Measurements from ENCODE around the gene FOXJ3.

FOXJ3 gene

DNA sequence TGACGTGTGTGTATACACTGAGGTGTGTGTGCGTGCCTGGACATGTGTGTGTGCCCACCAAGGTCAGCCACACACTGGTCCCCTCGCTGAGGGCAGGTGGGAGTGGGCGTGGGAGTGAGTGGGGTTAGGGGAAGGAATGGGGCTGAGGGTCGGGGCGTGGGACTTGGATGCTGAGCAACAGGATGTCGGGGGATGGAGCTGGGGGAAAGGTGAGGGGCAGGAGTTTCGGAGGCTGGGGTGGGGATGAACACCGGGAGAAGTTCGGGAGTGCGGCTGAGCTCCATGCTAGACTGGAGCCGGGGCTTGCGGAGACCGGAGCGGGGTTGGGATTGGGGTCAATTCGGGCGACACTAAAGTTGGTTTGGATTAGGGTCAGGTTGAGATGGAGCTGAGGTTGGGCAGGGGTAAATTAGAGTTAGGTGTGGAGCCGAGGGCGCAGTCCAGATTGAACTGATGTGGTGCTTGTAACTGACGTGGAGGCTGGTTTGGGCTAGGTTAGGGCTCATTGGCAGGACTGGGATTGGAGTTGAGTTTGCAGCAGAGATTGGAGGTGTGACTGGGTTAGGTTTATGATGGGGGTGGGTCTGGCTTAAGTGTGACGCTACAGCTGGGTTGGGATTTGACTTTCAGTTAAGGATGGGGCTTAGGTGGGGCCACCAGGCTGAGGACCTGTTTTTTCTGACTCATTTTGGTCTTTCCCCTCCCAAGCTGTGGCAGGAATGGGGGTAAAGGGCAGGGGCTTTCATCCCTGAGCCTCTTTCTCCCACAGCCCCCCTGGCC, 167.2 kb downstream of the FOXJ3 start:
- Histone ChIP-seq H3K36me3 (ENCODE audit: insufficient read depth, low read length) (no peaks in the 10 kb centered on the region), H3K9me3 (ENCODE audit: low read depth, low read length) (no peaks in the 10 kb centered on the region), H3K9ac (ENCODE audit: insufficient read length) (no peak overlapping the region), H3K27ac (no peak overlapping the region), H3K4me3 (no peak overlapping the region)
- TF ChIP-seq POLR2AphosphoS5 (IDR thresholded peaks at IDR 0.05; ENCODE audit: borderline replicate concordance, low read depth, low read length) (no peak), FOXP2 (optimal IDR thresholded peaks at IDR 0.05; ENCODE audit: control extremely low read depth, extremely low read length, insufficient read depth) (no peak), EZH2 (IDR thresholded peaks at IDR 0.05) (no peak)
- no peak for DNase-seq (ENCODE audit: low read depth, low spot score)

DNA sequence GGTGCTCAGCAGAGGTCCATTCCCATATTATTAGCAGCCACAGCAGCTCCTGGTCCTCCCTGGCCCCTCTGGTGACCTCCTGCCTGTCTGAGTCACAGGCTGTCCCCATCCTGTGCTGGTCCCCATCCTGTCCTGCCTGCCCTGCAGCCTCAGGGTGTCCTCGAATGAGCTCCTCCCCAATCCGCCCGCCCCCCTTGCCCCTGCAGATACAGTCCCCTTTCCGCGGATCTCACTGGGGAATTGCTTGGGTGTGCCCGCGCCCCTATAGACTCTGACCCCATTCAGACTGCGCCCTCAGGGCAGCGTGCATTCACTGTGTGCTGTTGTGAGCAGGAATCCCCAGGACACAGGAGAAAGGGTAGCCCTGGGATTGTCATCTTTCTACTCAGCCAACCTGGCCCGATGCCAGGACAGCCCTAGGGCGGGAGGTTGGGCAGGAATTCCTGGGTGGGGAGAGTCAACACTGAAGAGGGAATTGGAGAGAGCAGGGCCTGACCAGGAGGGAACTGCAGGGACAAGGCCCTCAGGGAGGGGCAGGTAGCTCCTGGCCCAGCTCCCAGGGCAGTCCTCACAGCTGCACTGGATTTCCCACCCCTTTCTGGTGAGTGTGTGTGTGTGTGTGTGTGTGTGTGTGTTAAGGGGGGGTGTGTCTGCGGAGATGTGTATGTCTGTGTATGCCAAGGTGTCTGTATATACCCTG, 169.4 kb downstream of the FOXJ3 start:
- Histone ChIP-seq H3K36me3 (ENCODE audit: insufficient read depth, low read length) (no peaks in the 10 kb centered on the region), H3K4me3 (no peak overlapping the region), H3K9ac (ENCODE audit: insufficient read length) (no peak overlapping the region), H3K27ac (no peak overlapping the region), H3K9me3 (ENCODE audit: low read depth, low read length) (no peaks in the 10 kb centered on the region)
- no peak for DNase-seq (ENCODE audit: low read depth, low spot score)
- TF ChIP-seq POLR2AphosphoS5 (IDR thresholded peaks at IDR 0.05; ENCODE audit: borderline replicate concordance, low read depth, low read length) (no peak), FOXP2 (optimal IDR thresholded peaks at IDR 0.05; ENCODE audit: control extremely low read depth, extremely low read length, insufficient read depth) (no peak), EZH2 (IDR thresholded peaks at IDR 0.05) (no peak)

DNA sequence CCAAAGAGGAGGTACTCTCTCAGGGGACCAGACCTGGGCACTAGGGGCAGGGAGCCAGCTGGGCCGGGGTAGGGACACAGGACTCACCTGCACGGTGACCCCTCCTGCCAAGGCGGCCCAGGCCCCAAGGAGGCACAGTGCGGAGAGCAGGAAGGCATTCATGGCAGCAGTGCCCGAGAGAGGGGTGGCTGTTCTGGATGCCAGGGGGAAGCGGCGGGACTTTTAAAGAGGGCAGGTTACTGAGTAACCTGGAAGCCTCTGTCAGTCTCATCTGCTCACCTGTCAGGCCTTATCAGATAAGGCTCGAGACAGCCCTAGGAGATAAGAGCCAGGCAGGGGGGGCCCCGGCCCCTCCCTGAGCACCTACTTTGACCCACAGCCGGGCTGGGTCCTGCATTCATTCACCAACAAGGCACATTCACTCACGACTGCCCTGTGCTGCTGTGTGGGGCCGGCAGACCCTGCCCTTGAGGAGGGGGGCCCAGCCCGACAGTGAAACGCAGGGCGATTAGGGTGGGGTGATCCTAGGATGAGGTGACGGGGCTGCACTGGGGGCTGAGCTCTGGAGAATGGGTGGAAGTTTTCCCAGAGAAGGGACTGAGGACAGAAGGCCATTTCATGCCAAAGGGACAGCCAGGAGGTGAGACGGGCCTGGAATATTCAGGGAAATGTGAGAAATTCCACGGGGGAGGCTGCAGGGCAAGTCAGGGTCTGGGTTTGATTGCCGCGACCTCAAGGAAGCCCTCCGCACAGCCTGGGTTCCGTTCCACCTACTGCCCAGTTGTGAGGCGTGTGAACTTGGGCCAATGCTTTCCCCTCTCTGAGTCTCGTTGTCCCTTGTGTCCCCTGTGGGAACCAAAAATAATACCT, 170.2 kb downstream of the FOXJ3 start, which contains the start of gene GUCA2A:
GUCA2A (minus strand) TSS at position 195 of the 870 bp plus-strand sequence; CDS start at position 162, 33 bp downstream.
- no peak within 1 kb of the TSS for H3K9ac ChIP-seq (ENCODE audit: insufficient read length)
- no peaks in the 10 kb centered on the region for H3K9me3 ChIP-seq (ENCODE audit: low read depth, low read length)
- H3K4me3 ChIP-seq = no peak within 1 kb of the TSS
- TF ChIP-seq FOXP2 (optimal IDR thresholded peaks at IDR 0.05; ENCODE audit: control extremely low read depth, extremely low read length, insufficient read depth) = no peak
- no peak for TF ChIP-seq EZH2 (IDR thresholded peaks at IDR 0.05)
- TF ChIP-seq POLR2AphosphoS5 (IDR thresholded peaks at IDR 0.05; ENCODE audit: borderline replicate concordance, low read depth, low read length) = no peak
- no peaks in the 10 kb centered on the region for H3K36me3 ChIP-seq (ENCODE audit: insufficient read depth, low read length)
- DNase-seq (ENCODE audit: low read depth, low spot score) = no peak
- no peak within 1 kb of the TSS for H3K27ac ChIP-seq

- H3K9ac ChIP-seq (ENCODE audit: insufficient read length) = no peak overlapping the region
- no peak overlapping the region for H3K27ac ChIP-seq
- no peaks in the 10 kb centered on the region for H3K9me3 ChIP-seq (ENCODE audit: low read depth, low read length)
- no peak for DNase-seq (ENCODE audit: low read depth, low spot score)
- H3K36me3 ChIP-seq (ENCODE audit: insufficient read depth, low read length) = no peaks in the 10 kb centered on the region
- TF ChIP-seq POLR2AphosphoS5 (IDR thresholded peaks at IDR 0.05; ENCODE audit: borderline replicate concordance, low read depth, low read length) (no peak), EZH2 (IDR thresholded peaks at IDR 0.05) (no peak), FOXP2 (optimal IDR thresholded peaks at IDR 0.05; ENCODE audit: control extremely low read depth, extremely low read length, insufficient read depth) (no peak)
- H3K4me3 ChIP-seq = no peak overlapping the region
These were observed 171.2 kb downstream of the FOXJ3 start for GRCh38 chr1:42163536-42164503.

DNA sequence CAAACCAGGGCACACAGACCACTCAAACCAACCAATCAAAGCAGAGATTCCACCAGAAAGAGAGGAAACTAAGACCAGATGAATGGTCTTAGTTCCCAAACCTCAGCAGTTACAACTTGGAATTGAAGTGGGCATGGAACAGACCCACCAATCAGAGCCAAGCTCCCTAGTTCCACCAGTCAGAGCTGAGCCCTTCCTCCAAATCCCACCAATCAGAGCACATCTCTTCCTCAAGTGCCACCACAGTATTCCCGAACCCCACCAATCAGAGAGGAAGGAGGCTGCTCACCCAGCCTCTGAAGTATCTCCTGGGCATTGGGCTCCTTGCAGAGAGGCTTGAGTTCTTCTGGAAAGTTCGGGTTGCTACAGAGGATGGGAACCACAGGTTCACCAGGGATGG, 171.9 kb downstream of the FOXJ3 start:
- Histone ChIP-seq H3K36me3 (ENCODE audit: insufficient read depth, low read length) (no peaks in the 10 kb centered on the region), H3K4me3 (no peak overlapping the region), H3K27ac (no peak overlapping the region), H3K9ac (ENCODE audit: insufficient read length) (no peak overlapping the region), H3K9me3 (ENCODE audit: low read depth, low read length) (no peaks in the 10 kb centered on the region)
- TF ChIP-seq POLR2AphosphoS5 (IDR thresholded peaks at IDR 0.05; ENCODE audit: borderline replicate concordance, low read depth, low read length) (no peak), EZH2 (IDR thresholded peaks at IDR 0.05) (no peak), FOXP2 (optimal IDR thresholded peaks at IDR 0.05; ENCODE audit: control extremely low read depth, extremely low read length, insufficient read depth) (no peak)
- DNase-seq (ENCODE audit: low read depth, low spot score) = no peak

DNA sequence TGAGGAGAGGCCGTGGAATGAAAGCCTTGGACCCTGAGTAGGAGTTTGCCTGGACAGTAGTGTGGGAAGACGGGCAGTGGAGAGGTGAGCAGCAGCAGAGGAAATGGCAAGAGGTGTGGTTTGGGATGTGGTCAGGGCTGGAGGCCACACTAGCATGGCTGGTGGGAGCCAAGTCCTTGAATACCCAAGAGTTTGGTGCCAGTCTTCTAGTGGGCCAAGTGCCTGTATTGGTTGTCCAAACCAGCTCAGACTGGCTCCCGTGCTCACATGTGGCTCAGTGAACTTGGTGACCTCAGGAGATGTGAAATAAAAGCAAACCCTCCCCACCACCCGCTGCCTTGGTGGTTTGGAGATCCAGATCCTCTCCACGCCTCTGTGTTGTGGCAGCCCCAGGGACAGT, 172.9 kb downstream of the FOXJ3 start:
- DNase-seq (ENCODE audit: low read depth, low spot score) = no peak
- no peaks in the 10 kb centered on the region for H3K36me3 ChIP-seq (ENCODE audit: insufficient read depth, low read length)
- no peaks in the 10 kb centered on the region for H3K9me3 ChIP-seq (ENCODE audit: low read depth, low read length)
- no peak overlapping the region for H3K4me3 ChIP-seq
- H3K27ac ChIP-seq = no peak overlapping the region
- TF ChIP-seq POLR2AphosphoS5 (IDR thresholded peaks at IDR 0.05; ENCODE audit: borderline replicate concordance, low read depth, low read length) (no peak), EZH2 (IDR thresholded peaks at IDR 0.05) (no peak), FOXP2 (optimal IDR thresholded peaks at IDR 0.05; ENCODE audit: control extremely low read depth, extremely low read length, insufficient read depth) (no peak)
- H3K9ac ChIP-seq (ENCODE audit: insufficient read length) = no peak overlapping the region

DNA sequence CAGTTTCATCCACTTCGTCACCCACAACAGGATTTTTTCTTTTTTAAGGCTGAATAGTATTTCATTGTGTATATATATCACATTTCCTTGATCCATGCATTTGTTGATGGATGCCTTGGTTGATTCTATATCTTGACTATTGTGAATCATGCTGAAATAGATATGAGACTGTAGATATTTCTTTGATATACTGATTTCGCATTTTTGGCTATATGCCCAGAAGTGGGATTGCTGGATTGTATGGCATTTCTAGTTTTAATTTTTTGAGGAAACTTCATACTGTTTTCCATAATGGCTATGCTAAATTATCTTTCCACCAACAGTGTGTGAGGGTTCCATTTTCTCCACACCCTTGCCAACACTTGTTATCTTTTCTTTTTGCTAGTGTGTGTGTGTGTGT, 176.8 kb downstream of the FOXJ3 start:
- Histone ChIP-seq H3K36me3 (ENCODE audit: insufficient read depth, low read length) (no peaks in the 10 kb centered on the region), H3K9me3 (ENCODE audit: low read depth, low read length) (no peaks in the 10 kb centered on the region), H3K27ac (no peak overlapping the region), H3K9ac (ENCODE audit: insufficient read length) (no peak overlapping the region), H3K4me3 (no peak overlapping the region)
- DNase-seq (ENCODE audit: low read depth, low spot score) = no peak
- TF ChIP-seq EZH2 (IDR thresholded peaks at IDR 0.05) (no peak), FOXP2 (optimal IDR thresholded peaks at IDR 0.05; ENCODE audit: control extremely low read depth, extremely low read length, insufficient read depth) (no peak), POLR2AphosphoS5 (IDR thresholded peaks at IDR 0.05; ENCODE audit: borderline replicate concordance, low read depth, low read length) (no peak)
